Activated CD4-positive, alpha-beta T cell treated with anti-CD3 and anti-CD28 coated beads for 48 hours (primary cell): ENCODE measurements around the gene TAF1C.

Experiments used
- DNase-seq: peaks from one replicate; pipeline ENCODE4 v3.0.0-alpha.2; 2020

Gene TAF1C

GRCh38 chr16:84155771-84156170 lies 31.1 kb downstream of the TAF1C start:
- no peak for DNase-seq

- no peak for DNase-seq
These were observed 31.6 kb downstream of the TAF1C start for GRCh38 chr16:84155226-84155625.

- DNase-seq, result no peak
These were observed 33.1 kb downstream of the TAF1C start for GRCh38 chr16:84153660-84154214.

GRCh38 chr16:84150926-84151325 lies 35.9 kb downstream of the TAF1C start:
- no peak for DNase-seq

GRCh38 chr16:84144859-84145639 lies 41.8 kb downstream of the TAF1C start, which contains the start of the genes DNAAF1 and HSDL1:
Gene DNAAF1 (plus strand): TSS chr16:84145308. CDS start chr16:84145441, 133 bp downstream.
Gene HSDL1 (minus strand): TSS chr16:84145177. CDS start chr16:84131321, 13,856 bp downstream.
- DNase-seq, result peak; percentile 95

DNA sequence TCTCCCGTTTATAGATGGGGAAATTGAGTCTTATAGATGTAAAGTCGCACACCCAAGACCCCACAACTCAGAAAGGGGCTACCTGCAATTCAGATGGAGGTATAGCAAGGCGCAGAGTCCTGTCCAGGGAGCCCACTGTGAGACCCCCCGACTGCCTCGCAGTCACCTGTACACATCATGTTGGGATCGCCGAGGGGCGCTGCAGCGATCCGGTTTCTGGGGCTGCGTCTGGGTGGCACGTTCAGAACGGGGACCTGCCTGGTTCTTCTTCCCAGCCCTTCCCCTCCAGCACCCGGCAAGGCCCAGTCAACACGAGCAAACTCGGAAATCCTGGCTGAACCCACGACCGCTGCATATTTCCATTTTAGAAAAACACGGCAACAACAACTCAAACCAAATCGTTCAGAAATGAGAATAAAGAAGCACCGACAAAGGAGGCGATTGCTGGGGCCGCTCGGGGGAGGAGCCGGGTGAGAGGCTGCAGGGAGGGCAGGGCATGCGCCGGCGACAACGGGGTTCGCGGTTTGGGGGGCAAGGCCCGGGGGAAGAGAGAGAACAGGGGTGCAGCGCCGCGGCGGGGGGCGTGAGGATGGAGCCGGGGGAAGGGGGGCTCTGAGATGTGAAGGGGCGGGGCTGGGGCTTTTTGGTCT lies 42.5 kb downstream of the TAF1C start:
- peak; percentile 64 for DNase-seq

DNA sequence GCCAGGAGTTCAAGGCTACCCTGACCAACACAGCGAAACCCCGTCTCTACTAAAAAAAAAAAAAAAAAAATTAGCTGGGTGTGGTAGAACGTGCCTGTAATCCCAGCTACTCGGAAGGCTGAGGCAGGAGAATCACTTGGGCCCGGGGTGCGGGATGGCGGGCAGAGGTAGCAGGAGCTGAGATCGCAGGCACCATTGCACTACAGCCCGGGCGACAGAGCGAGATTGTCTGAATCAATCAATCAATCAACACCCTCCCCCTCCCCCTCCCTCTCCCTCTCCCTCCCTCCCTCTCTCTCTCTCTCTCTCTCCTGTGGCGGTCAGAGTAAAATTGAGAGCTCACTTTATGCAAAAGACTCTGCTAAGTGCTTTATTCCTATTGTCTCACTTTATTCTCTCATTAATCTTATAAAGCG lies 43.1 kb downstream of the TAF1C start:
- DNase-seq, result peak; percentile 14

GRCh38 chr16:84143081-84143480 lies 43.8 kb downstream of the TAF1C start:
- no peak for DNase-seq

- DNase-seq, result peak; percentile 40
These were observed 45.6 kb downstream of the TAF1C start for GRCh38 chr16:84141143-84141670.

DNA sequence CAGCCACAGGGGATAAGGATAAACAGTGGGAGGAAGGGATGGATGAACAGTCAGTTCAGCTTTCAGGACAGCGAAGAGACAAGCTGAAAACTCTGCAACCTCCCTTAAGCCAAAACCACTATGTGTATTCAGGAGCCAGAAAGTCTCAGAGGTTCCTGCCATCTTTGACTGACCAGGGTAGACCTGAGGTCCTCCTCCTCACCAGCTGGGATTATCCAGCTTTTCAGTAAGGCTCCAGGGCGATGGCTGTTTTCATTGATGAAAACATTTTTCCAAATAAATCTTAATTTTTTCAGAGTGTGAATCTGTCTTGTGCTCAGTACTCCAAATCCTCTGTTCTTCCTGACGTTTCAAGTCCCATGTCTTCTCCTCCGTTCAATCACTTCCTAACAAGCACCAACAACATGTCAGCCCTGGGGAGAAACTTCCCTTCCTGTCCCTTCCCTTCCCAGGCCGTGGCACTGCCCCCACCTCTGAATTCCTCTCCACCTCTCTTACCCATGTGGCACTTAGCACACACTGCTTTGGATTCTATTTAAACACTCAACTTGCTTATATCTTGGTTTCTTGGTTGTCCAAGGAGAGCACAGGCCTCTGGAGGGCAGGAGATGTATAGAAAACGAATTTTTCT lies 47.1 kb downstream of the TAF1C start:
- DNase-seq, result no peak

DNA sequence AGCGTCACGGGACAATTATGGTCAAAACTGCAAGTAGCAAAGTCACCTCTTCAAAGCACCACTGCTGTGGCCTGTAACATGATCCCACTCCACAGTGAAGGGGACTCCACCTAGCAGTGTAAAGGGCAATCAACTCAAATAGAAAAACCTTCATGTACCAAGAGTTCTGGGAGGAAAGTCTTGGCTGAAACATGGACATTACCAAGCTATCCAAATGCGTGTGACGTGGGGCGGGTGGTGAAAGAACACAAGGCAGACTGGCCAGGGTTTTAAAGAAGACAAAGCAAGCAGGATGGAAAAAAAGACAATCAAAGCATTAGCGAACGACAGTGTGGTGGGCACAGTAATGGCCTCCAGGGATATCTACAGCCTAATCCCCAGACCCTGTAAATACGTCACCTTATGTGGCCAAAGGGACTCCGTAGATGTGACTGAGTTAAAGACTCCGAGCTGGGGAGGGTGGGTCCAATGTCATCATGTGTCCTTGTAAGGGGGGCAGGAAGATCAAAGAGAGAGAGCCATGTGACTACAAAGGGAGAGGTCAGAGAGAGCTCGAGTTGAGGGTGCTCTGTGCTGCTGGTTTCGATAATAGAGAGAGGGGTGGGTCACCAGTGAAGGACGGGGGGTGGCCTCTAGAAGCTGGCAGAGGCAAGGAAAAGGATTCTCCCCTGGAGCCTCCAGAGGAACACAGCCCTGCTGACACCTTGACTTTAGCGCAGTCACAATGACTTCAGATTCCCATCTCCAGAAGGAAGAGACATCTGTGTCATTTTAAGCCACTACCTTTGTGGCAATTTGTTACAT lies 47.8 kb downstream of the TAF1C start:
- peak; percentile 54 for DNase-seq

GRCh38 chr16:84138500-84138823 lies 48.4 kb downstream of the TAF1C start:
- DNase-seq, result no peak

DNA sequence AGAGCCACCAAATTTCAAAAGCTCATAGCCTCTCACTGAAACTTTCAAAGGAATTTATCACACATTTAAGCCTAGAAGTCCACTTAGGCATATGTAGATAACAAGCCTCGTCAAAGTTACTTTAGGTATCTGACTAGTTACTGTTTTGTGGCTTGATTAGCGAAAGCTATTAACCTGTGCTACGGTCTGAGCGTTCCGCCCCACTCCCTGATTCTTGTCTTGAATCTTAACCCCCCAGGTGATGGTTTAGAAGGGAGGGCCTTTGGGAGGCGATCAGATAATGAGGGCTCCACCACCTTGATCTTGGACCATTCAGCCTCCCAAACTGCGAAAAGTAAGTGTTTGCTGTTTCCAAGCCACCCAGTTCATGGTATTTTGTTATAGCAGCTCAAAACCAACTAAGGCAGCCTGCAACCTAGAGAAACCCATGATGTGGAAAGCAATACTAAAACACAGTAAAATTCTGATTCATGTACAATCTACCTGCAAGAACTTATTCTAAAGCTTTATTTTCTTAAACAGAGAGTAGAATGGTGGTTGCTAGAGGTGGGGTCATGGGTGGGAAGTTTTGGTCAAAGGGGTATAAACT lies 49.0 kb downstream of the TAF1C start:
- DNase-seq, result no peak

DNA sequence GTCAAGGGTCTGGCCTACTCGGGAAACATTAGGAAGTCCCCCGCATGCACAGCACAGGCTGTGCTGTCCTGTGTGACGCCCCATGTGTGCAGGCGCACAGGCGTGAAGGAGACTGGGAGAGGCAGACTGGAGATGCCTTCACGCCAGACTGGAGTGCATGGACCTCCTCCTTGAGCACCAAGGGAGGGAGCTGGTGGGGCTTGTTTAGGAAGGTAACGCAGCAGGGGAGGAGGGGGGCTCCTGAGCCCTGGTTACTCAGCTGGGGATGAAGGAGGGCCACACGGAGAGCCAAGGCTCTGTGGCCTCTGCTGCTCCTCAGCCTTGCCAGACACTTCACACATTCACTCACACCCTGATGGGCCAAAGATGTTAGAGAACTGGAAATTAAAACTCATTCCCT lies 49.6 kb downstream of the TAF1C start:
- no peak for DNase-seq

GRCh38 chr16:84136331-84137125 lies 50.3 kb downstream of the TAF1C start:
- DNase-seq, result no peak

DNA sequence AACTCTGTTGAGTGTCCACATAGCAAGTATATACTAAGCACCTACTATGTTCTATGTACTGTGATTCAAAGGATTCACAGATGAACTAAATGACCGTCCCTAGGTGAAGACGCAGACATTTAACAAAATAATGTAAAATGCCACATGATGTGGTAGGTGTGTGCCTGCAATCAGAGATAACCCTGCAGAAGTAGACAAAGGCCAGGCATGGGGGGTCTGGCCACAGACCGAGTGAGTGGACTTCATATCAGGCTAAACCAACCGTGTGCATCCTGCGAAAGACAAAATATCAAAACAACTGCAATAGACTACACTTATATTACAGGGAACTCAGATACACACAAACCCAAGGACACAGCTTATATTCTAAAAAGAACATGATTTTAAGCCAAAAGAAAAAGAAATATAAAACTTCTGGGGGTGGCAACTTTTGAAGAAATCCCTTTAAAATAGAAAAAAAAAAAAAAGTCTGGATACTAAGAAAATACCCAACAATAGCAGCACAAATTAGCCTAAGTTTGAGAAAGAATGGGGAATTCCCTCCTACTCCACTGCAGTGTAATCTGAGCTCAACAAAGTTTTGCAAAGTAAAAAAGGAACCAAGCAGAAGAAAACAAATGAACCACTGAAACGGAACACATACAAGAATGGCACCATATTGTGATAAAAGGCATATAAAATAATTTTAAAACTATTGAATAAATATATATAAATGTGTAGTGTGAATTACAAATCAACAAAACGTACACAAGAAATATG lies 54.2 kb downstream of the TAF1C start:
- no peak for DNase-seq

GRCh38 chr16:84131117-84131516 lies 55.7 kb downstream of the TAF1C start:
- DNase-seq, result no peak
